Kasumi-1 (cell line): ENCODE results near the gene HOXA11.

Experiments
- DNase-seq, 2 experiments: peaks; one replicate each; lab custom pipeline; 2025; lab: John Stamatoyannopoulos, UW

Gene HOXA11

GRCh38 chr7:27169658-27170425 is 15.2 kb downstream of the HOXA11 start:
- no peak for DNase-seq

GRCh38 chr7:27168265-27168947 is 16.6 kb downstream of the HOXA11 start:
- DNase-seq: no peak

GRCh38 chr7:27167916-27168264 is 17.1 kb downstream of the HOXA11 start:
- DNase-seq: no peak

GRCh38 chr7:27166531-27167505 is 18.2 kb downstream of the HOXA11 start:
- DNase-seq: no peak

GRCh38 chr7:27165996-27166530 is 19.0 kb downstream of the HOXA11 start:
- DNase-seq: no peak

- no peak for DNase-seq
Observed at GRCh38 chr7:27165089-27165995, 19.7 kb downstream of the HOXA11 start, which contains the start of gene HOXA9. HOXA9 (minus strand) TSS chr7:27165537; CDS start chr7:27165457, 80 bp downstream.

GRCh38 chr7:27164367-27165088 is 20.5 kb downstream of the HOXA11 start:
- DNase-seq: no peak

- DNase-seq: no peak
Observed at GRCh38 chr7:27164045-27164366, 21.0 kb downstream of the HOXA11 start.

GRCh38 chr7:27163288-27164044 is 21.6 kb downstream of the HOXA11 start:
- DNase-seq: no peak

GRCh38 chr7:27162561-27163287 is 22.3 kb downstream of the HOXA11 start:
- DNase-seq: no peak

GRCh38 chr7:27161721-27162560 is 23.1 kb downstream of the HOXA11 start:
- no peak for DNase-seq

GRCh38 chr7:27161214-27161720 is 23.8 kb downstream of the HOXA11 start:
- peak; percentile 73 to 81 for DNase-seq

GRCh38 chr7:27160546-27161213 is 24.4 kb downstream of the HOXA11 start:
- peak; percentile 92 to 96 for DNase-seq

- no peak for DNase-seq
Observed at GRCh38 chr7:27160145-27160545, 24.9 kb downstream of the HOXA11 start.

GRCh38 chr7:27159266-27160144 is 25.5 kb downstream of the HOXA11 start:
- DNase-seq: no peak
